Activated CD8-positive, alpha-beta memory T cell treated with anti-CD3 and anti-CD28 coated beads for 1 hour (primary cell): ENCODE data around the gene ETV2.
"Not testable (repeated sequence)": the region's sequence is repeated elsewhere in the genome, so short reads cannot be mapped to it uniquely, and the experiment has no call there.

Experiments
- DNase-seq, 2 donors: peaks; one replicate each; pipeline ENCODE4 v3.0.0-alpha.2; 2020; ENCODE audit warnings: low read depth in 1 of 2; ENCODE audit errors: extremely low read depth in 1 of 2

ETV2 gene

DNA sequence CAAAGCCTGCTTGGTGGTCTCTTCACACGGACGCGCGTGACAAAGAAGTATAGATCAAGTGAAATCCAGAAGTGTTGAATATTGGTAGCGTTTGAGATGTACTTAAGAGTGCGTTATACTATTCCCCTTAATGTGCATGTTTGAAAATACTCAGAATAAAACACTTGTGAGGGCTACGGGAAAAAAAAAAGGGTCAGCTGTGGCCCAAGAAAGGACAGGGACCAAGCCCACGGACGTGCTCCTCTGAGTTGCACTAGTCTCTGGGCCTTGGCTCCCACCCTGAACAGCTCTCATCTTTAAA is 13.3 kb upstream of the ETV2 start:
- no peak for DNase-seq

DNA sequence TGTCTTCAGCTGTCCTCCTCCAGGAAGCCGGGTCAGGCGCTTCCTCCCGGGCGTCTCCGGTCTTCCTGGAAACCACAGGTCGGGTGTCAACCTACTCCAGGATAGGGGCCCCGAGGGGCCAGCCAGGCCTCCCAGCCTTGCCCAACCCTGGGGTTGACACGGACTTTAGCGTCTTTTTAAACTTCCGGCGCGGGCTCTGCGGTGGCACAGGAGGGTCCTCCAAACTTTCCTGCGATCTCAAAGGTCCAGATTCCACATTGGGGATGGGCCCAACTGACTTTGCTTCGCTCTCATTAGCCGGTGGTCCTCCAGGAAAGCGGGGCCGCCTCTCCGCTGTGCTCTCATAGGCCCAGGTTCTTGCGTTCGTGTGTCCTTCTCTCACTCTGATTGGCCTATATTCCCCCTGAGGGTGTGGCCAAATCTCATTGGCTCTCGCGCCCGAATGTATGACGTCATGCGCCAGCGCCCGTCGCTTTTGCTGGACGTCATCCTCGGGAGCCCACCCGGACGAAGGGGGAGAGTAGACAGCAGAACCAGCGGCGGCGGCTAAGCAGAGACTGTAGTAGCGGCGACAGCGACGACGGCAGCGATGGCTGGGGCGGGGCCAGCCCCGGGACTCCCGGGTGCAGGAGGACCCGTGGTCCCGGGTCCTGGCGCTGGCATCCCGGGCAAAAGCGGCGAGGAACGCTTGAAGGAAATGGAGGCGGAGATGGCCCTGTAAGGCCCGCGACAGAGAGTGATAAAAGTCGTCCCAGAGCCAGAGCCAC is 12.8 kb upstream of the ETV2 start, which contains the start of gene RBM42:
Gene RBM42 (plus strand): TSS at position 472 of the 767 bp plus-strand sequence. CDS start 118 bp downstream, at position 590.
- DNase-seq: peak; percentile 95 to 96

DNA sequence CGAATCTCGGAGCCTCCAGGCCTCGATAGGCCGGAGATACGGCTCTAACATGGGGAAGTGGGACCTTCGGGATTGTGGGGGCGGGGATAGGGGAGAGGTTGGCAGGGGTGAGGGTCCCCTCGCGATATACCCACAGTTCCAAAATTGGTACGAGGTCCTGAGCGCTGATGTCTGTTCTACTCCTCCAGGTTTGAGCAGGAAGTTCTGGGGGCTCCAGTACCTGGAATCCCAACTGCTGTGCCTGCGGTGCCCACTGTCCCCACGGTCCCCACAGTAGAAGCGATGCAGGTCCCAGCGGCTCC is 12.3 kb upstream of the ETV2 start:
- no peak for DNase-seq

DNA sequence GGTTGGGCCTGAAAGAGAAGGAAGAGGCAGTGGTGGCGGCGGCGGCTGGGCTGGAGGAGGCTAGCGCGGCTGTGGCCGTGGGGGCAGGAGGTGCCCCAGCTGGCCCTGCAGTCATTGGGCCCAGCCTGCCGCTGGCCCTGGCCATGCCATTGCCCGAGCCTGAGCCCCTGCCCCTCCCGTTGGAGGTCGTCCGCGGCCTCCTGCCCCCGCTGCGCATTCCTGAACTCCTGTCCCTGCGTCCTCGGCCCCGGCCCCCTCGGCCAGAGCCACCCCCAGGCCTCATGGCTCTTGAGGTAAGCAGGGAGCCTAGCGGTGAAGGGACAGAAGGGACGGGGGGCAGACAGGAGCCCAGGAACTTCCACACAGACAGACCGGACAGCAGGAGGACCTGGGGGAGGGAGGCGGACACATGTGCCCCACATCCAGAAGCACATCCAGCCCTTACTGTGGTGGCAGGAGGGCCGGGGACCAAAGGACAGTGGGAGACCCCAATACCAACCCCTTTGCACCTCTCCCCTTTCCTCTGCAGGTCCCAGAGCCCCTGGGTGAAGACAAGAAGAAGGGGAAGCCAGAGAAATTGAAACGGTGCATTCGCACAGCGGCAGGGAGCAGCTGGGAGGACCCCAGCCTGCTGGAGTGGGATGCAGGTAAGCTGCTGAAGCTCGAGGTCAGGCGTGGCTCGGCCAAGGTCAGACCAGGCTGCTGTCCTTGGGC is 7.7 kb upstream of the ETV2 start:
- DNase-seq: no peak

DNA sequence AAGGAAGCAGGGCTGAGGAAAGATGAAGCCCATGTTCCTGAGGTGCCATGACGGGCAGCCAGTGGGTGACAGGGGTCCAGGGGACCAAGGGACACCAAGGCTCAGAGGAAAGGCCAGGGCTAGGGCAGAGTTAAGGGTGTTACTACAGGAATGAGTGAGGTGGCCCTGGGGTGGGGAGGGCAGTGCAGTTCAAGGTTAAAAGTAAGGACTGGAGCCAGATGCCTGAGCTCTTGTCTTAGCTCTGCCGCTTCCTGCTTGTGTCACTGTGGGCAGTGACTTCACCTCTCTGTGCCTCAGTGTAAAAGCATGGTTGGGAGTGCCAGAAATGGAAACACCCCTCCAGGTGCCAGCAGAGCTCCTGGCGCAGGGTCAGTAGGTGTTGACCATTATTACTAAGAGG is 4.9 kb upstream of the ETV2 start:
- no peak for DNase-seq

DNA sequence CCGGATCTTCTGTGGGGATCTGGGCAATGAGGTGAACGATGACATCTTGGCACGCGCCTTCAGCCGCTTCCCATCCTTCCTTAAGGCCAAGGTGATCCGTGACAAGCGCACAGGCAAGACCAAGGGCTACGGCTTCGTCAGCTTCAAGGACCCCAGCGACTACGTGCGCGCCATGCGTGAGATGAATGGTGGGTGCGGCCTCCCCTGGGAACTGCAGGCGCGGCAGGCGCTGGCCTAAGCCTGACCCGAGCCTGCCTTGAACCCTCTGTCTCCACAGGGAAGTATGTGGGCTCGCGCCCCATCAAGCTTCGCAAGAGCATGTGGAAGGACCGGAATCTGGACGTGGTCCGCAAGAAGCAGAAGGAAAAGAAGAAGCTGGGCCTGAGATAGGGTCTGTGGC is 4.4 kb upstream of the ETV2 start:
- no peak for DNase-seq

DNA sequence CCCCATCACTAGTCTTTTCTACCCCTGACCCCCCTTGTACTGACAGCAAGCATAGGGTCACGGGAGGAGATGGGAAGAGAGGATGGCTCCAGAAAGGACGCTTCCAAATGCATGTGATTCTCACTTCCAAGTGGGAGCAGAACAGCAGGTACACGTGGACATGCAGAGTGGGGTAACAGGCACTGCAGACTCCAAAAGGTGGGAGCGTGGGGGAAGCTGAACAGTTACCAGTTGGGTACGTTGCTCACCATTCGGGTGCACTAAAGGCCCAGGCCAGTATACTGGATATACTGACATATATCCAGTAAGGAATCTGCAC is 2.3 kb upstream of the ETV2 start:
- DNase-seq: no peak

DNA sequence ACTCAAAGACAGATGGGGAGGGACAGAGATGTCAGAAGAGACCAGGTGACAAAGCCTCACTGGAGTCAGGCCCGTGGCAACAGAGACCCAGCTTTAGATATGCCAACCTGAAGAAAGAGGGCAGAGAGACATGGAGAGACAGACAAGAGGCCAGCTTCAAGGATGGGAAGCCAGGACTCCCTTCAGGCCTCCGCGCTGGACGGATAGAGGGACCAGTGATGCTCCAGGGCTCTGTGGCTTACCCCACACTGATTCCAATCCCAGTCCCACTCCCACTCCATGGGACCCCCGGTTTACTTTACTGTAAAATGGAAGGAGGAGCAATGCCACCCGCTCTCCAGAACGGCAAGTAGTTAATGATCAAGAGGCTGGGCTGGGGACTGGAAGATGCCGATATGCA is 1.7 kb upstream of the ETV2 start:
- no peak for DNase-seq

DNA sequence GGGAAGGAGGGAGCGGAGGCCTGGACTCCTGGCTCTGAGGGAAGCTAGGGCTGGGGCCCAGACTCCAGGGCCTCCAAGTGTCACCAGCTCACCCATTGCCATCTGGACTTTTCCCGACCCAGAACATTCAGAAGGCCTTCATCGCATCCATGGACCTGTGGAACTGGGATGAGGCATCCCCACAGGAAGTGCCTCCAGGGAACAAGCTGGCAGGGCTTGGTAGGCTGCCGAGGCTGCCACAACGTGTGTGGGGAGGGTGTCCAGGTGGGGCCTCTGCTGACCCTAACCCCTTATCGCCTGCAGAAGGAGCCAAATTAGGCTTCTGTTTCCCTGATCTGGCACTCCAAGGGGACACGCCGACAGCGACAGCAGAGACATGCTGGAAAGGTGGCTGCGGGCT is 767 bp downstream of the ETV2 start:
- no peak for DNase-seq

DNA sequence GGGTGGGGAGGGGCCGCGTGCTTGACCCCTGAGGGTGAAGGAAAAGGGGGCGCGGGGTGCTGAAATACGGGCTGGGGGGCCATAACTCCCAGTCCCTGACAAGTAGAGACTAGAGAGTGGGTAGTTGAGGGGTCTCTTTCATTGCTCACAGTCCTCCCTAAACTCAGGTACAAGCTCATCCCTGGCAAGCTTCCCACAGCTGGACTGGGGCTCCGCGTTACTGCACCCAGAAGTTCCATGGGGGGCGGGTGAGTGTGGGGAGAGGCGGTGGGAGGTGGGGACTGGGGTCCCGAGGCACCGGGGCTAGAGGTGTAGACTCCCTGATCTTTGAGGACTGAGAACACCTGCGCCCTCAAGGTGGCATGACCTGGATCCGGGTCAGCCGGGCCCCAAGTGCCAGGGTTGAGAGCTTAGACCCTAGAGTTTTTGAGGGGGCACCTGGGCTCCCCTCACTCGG is 1.3 kb downstream of the ETV2 start:
- no peak for DNase-seq

DNA sequence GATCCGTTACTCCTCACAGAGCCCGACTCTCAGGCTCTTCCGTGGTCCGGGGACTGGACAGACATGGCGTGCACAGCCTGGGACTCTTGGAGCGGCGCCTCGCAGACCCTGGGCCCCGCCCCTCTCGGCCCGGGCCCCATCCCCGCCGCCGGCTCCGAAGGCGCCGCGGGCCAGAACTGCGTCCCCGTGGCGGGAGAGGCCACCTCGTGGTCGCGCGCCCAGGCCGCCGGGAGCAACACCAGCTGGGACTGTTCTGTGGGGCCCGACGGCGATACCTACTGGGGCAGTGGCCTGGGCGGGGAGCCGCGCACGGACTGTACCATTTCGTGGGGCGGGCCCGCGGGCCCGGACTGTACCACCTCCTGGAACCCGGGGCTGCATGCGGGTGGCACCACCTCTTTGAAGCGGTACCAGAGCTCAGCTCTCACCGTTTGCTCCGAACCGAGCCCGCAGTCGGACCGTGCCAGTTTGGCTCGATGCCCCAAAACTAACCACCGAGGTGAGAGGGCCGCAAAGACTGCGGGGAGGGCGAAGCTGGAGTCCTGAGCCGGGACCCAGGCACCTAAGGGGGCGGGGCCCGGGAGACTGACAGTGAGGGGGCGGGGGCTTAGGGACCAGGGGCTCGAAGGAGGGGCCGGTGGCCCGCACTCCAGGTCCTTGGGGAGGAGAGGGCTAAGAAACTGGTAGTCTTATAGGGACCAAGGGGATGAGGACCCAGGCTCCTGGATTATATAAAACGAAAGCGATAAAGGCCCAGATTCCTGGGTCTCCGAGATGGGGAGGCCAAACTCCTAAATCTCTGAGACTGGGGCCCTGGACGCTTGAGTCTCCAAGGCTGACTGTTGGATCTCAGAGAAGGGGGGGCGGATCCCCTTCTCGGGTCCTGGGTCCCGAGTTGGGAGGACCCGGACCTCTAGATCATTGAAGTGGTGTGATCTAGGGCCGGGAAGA is 2.0 kb downstream of the ETV2 start:
- peak; percentile 34 to 64 for DNase-seq

DNA sequence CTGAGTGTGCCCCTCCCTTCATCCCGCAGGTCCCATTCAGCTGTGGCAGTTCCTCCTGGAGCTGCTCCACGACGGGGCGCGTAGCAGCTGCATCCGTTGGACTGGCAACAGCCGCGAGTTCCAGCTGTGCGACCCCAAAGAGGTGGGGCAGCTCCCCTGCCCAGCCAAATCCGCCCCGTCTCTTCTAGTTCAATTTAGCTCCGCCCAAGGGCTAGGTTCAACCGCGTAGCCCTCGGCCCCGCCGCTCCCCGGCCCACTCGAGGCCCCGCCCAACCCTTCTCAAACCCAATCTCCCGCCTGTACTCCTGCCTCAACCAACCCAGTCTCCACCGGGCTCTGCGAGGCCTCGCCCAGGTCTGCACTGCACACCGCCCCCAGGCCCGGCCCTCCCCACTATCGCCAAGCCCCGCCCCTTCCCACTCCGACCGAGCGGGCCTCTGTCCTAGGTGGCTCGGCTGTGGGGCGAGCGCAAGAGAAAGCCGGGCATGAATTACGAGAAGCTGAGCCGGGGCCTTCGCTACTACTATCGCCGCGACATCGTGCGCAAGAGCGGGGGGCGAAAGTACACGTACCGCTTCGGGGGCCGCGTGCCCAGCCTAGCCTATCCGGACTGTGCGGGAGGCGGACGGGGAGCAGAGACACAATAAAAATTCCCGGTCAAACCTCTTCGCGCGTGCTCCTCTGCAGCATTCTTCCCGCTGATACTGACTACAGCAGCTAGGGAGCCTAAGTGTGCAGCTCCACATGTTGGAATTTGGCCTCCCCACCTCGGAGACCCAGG is 2.9 kb downstream of the ETV2 start:
- peak; percentile 86 to 87 for DNase-seq

DNA sequence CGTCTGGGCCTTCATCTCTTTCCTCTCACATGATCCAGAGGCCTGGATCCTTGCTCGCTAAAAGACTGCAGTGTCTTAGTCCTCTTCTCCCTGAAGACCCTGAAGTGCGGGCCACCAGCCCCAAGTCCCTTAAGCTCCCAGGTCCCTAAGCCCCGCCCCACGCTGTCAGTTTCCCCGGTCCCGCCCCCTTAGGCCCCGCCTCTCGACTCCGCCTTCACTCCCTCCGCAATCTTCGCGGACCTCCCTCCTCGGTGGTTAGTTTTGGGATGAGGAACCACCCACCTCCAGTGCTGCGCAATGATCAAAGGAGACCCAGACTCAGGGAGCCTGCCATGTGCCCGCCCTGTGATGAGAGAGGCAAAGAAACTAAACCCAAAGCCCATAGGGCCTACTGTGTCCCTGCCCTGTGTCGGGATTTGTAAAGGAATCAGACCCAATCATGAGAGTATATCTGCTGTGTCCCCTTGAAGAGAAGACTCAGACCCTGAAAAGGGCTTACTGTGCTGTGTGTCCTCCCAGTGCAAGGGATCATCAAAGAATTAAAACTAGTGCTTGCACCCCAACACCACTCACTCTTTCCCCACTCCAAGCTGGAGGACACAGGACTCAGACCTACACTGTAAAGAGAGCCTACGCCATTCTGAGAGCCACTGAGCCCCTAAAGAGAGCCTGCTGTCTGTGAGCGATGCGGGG is 3.6 kb downstream of the ETV2 start:
- DNase-seq: peak; percentile 34 to 60

DNA sequence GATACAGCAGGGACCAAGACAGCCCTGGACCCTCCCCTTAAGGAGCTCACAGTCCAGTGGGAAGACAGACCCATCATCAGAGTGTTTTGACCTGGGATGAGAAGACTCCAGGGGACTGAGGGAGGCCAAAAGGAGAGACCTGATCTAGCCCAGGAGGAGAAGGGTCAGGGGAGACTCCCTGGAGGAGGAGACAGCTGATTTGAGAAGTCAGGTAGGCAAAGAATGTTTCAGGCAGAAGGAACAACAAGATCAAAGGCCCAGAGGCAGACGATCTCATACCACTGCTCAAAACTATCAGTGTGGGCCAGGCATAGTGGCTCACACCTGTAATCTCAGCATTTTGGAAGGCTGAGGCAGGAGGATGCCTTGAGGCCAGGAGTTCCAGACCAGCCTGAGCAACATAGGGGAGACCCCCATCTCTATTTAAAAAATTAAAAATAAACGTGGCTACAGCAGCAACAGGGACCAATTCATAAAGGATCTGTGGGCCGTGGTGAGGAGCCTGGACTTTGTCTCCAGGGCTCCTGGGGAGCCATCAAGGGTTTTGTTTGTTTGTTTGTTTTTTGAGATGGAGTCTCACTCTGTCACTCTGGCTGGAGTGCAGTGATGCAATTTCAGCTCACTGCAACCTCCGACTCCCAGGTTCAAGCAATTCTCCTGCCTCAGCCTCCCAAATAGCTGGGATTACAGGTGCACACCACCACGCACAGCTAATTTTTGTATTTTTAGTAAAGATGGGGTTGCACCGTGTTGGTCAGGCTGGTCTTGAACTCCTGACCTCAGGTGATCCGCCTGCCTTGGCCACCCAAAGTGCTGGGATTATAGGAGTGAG is 4.4 kb downstream of the ETV2 start:
- DNase-seq: no peak

DNA sequence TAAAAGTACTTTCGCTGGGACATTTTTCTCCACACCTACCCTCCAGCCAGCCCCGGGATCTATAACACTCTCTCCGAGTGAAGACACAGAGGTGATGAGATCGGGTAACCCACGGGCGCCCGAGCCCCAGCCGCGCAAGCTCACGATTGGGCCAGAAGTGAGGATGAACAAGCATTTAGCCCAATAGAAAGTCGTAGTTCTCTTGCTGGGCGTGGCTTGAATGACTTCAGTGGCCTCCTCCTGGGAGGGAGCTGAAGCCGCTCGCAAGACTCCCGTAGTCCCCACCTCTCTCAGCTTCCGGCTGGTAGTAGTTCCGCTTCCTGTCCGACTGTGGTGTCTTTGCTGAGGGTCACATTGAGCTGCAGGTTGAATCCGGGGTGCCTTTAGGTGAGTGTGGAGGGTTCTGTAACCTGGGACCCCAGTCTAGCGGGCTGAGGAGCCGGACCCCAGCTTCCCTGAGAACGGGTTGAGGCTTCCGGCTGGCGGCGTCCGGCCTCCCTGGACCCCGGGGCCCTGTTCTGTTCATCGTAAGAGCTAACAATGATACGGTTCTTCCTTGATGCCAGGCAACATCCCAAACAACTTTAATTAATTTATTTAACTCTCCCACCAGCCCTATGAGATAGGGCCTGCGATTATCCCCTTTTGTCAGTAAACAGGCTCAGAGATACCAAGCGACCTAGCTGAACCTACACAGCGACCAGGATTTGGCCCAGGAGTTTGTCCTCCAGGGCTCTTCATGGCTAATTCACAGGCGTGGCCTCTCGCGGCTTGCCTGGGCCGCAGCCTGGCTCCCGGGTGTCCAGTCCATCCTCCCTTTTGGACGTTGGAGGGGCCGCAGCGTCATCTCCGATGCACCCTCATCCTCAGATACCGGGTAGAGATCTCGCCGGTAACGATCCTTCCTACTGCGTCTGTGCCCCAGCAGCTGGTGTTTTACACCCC is 6.7 kb downstream of the ETV2 start, which contains the start of gene COX6B1:
Gene COX6B1 (plus strand): TSS at position 307 of the 945 bp plus-strand sequence. CDS start 2,921 bp downstream, outside the sequence.
- peak; percentile 75 to 85 for DNase-seq

DNA sequence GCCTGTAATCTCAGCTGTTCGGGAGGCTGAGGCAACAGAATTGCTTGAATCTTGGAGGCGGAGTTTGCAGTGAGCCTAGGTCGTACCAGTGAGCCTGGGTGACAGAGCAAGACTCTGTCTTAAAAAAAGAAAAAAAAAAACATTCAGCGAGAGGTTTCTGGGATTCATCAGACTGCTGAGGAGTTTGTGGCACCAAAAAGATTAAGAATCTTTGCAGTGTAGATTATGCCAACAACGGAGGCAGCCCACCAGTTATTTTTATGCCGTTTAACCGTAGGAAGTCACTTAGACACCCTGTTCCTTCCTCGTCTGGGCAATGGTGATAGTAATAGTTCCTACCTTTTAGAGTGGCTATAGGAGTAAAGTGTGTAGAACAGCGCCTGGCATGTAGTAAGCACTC is 9.0 kb downstream of the ETV2 start:
- DNase-seq: no peak

DNA sequence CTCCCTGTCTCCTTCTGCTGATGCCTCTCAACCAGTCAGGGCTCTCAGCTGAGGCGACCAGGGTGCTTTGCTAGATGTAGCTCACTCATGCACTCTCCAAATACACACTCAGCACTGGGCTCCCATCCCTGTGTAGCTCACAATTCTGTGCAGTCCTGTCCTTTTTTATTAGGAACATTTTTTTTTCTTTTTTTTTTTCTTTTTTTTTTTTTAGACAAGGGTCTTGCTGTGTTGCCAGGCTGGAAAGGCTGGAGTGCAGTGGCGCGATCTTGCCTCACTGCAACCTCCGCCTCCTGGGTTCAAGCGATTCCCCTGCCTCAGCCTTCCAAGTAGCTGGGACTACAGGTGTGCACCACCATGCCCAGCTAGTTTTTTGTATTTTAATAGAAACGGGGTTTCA is 13.3 kb downstream of the ETV2 start:
- DNase-seq: not testable (repeated sequence)

DNA sequence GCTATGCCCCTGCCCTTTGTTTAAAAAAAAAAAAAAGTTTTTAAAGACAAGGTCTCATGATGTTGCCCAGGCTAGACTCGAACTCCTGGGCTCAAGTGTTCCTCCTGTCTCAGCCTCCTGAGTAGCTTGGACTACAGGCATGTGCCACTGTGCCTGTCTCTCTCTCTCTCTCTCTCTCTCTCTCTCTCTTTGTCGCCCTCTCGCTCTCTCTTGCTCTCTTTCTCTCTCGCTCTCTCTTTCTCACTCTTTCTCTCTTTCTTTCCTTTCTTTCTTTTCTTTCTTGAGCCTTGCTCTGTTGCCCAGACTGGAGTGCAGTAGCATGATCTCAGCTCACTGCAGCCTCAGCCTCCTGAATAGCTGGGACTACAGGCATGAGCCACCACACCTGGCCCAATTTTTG is 14.1 kb downstream of the ETV2 start:
- DNase-seq: no peak
